BLaER1 treated with 17β-estradiol and CSF1 and Interleukin-3, amounts not matched to agents 10 nM and 100 nM (cell line): ENCODE measurements around the gene THOC6.

ENCODE experiments used
- H3K27ac ChIP-seq, 11 experiments: shearing (Covaris generic); formaldehyde crosslinking; 2 replicates each; pipeline ENCODE4 v1.8.1; 2022
- H3K27me3 ChIP-seq, 11 experiments: shearing (Covaris generic); formaldehyde crosslinking; 2 replicates each; pipeline ENCODE4 v1.8.1; 2022
- H3K36me3 ChIP-seq, 11 experiments: shearing (Covaris generic); formaldehyde crosslinking; 2 replicates each; pipeline ENCODE4 v1.8.1; 2022
- H3K4me1 ChIP-seq, 10 experiments: shearing (Covaris generic); formaldehyde crosslinking; 2 replicates each; pipeline ENCODE4 v1.8.1; 2022
- H3K4me2 ChIP-seq, 11 experiments: shearing (Covaris generic); formaldehyde crosslinking; 2 replicates each; pipeline ENCODE4 v1.8.1; 2022
- H3K4me3 ChIP-seq, 10 experiments: shearing (Covaris generic); formaldehyde crosslinking; 2 replicates each; pipeline ENCODE4 v1.8.1; 2022
- H3K9ac ChIP-seq, 11 experiments: shearing (Covaris generic); formaldehyde crosslinking; 2 replicates each; pipeline ENCODE4 v1.8.1; 2022
- H3K9me3 ChIP-seq, 11 experiments: shearing (Covaris generic); formaldehyde crosslinking; replicated peaks in 1 of 11; 2 replicates each; pipeline ENCODE4 v1.8.1; 2022
- H4K20me1 ChIP-seq, 11 experiments: shearing (Covaris generic); formaldehyde crosslinking; 2 replicates each; pipeline ENCODE4 v1.8.1; 2022
- Cebpa-rat ChIP-seq, 11 experiments: shearing (Covaris generic); IDR thresholded peaks; 2 replicates each; pipeline ENCODE4 v1.8.1; 2022

Gene THOC6

GRCh38 chr16:3023669-3024478 is at the start of gene THOC6, which contains the start of gene HCFC1R1:
Gene THOC6, plus strand, starts transcription at chr16:3024035. Its CDS starts 292 bp downstream, at chr16:3024327.
Gene HCFC1R1, minus strand, starts transcription at chr16:3023942. Its CDS starts 1 bp downstream, at chr16:3023941.
- Histone ChIP-seq H3K9ac (peak within 1 kb of the TSS; percentile 91 to 99 (median 94)), H3K27me3 (peaks cover 7 to 35% (median 22%) of the 10 kb centered on the region in 11 experiments), H3K4me1 (peaks cover 54 to 82% (median 74%) of the 10 kb centered on the region in 10 experiments), H3K4me2 (peak within 1 kb of the TSS; percentile 95 to 100 (median 99)), H3K36me3 (peaks cover 20 to 28% (median 23%) of the 10 kb centered on the region in 11 experiments), H3K9me3 (no peaks in the 10 kb centered on the region), H4K20me1 (peaks cover 0 to 79% (median 75%) of the 10 kb centered on the region in 11 experiments; a peak in 21 of 22 replicates), H3K27ac (peak within 1 kb of the TSS; percentile 91 to 99 (median 97)), H3K4me3 (peak within 1 kb of the TSS; percentile 66 to 82 (median 74))
- TF ChIP-seq Cebpa-rat (IDR thresholded peaks at IDR 0.05): no peak

- no peak for TF ChIP-seq Cebpa-rat (IDR thresholded peaks at IDR 0.05)
- Histone ChIP-seq H3K9ac (peak overlapping the region in 9 of 11 experiments; percentile 2 to 92 (median 86); a peak in 15 of 22 replicates), H3K9me3 (no peaks in the 10 kb centered on the region), H3K27ac (peak overlapping the region in 7 of 11 experiments; percentile 3 to 66 (median 55); a peak in 11 of 22 replicates), H3K4me1 (peaks cover 59 to 95% (median 94%) of the 10 kb centered on the region in 10 experiments), H3K4me2 (peak overlapping the region; percentile 92 to 99 (median 96)), H4K20me1 (peaks cover 39 to 90% (median 84%) of the 10 kb centered on the region in 11 experiments), H3K27me3 (no peaks in the 10 kb centered on the region), H3K4me3 (peak overlapping the region in 7 of 10 experiments; percentile 17 to 98 (median 93); a peak in 12 of 20 replicates), H3K36me3 (peaks cover 0 to 79% (median 40%) of the 10 kb centered on the region in 11 experiments; a peak in 12 of 22 replicates)
Measured at GRCh38 chr16:2974319-2975056, 49.3 kb upstream of the THOC6 start.

GRCh38 chr16:2975161-2975795 is 48.6 kb upstream of the THOC6 start:
- Histone ChIP-seq H3K27ac (peak overlapping the region in 2 of 11 experiments; percentile 58 to 65; a peak in 2 of 22 replicates), H3K4me1 (peaks cover 62 to 96% (median 96%) of the 10 kb centered on the region in 10 experiments), H3K4me3 (peak overlapping the region in 3 of 10 experiments; percentile 10 to 77 (median 14); a peak in 2 of 20 replicates), H3K9ac (peak overlapping the region in 8 of 11 experiments; percentile 33 to 92 (median 87); a peak in 11 of 22 replicates), H3K4me2 (peak overlapping the region; percentile 92 to 99 (median 96); a peak in 21 of 22 replicates), H3K36me3 (peaks cover 0 to 79% (median 40%) of the 10 kb centered on the region in 11 experiments; a peak in 12 of 22 replicates), H4K20me1 (peaks cover 38 to 85% (median 80%) of the 10 kb centered on the region in 11 experiments), H3K27me3 (no peaks in the 10 kb centered on the region), H3K9me3 (no peaks in the 10 kb centered on the region)
- TF ChIP-seq Cebpa-rat (IDR thresholded peaks at IDR 0.05): no peak

GRCh38 chr16:2976201-2976600 is 47.6 kb upstream of the THOC6 start:
- Histone ChIP-seq H3K4me2 (peak overlapping the region in 9 of 11 experiments; percentile 92 to 99 (median 96); a peak in 18 of 22 replicates), H3K36me3 (peaks cover 0 to 73% (median 40%) of the 10 kb centered on the region in 11 experiments; a peak in 12 of 22 replicates), H3K27me3 (no peaks in the 10 kb centered on the region), H3K9ac (peak overlapping the region in 5 of 11 experiments; percentile 0 to 92 (median 88); a peak in 8 of 22 replicates), H3K9me3 (no peaks in the 10 kb centered on the region), H3K4me1 (peaks cover 58 to 94% (median 92%) of the 10 kb centered on the region in 10 experiments), H3K27ac (0 out of 22 replicates have a peak overlapping the region, but pooled peaks of 1 of the 11 experiments have one; percentile 12), H3K4me3 (0 out of 20 replicates have a peak overlapping the region, but pooled peaks of 1 of the 10 experiments have one; percentile 3), H4K20me1 (peaks cover 29 to 76% (median 71%) of the 10 kb centered on the region in 11 experiments)
- TF ChIP-seq Cebpa-rat (IDR thresholded peaks at IDR 0.05): no peak

GRCh38 chr16:2976673-2977072 is 47.2 kb upstream of the THOC6 start:
- Histone ChIP-seq H3K27me3 (no peaks in the 10 kb centered on the region), H3K27ac (0 out of 22 replicates have a peak overlapping the region, but pooled peaks of 1 of the 11 experiments have one; percentile 12), H3K4me1 (peaks cover 57 to 94% (median 92%) of the 10 kb centered on the region in 10 experiments), H3K9ac (peak overlapping the region in 5 of 11 experiments; percentile 44 to 92 (median 88); a peak in 5 of 22 replicates), H3K36me3 (peaks cover 0 to 69% (median 40%) of the 10 kb centered on the region in 11 experiments; a peak in 12 of 22 replicates), H3K4me3 (no peak overlapping the region), H4K20me1 (peaks cover 24 to 71% (median 66%) of the 10 kb centered on the region in 11 experiments), H3K4me2 (peak overlapping the region in 9 of 11 experiments; percentile 92 to 99 (median 96); a peak in 17 of 22 replicates), H3K9me3 (no peaks in the 10 kb centered on the region)
- TF ChIP-seq Cebpa-rat (IDR thresholded peaks at IDR 0.05): no peak

GRCh38 chr16:2977440-2977839 is 46.4 kb upstream of the THOC6 start:
- Histone ChIP-seq H4K20me1 (peaks cover 16 to 64% (median 58%) of the 10 kb centered on the region in 11 experiments; a peak in 21 of 22 replicates), H3K36me3 (peaks cover 0 to 61% (median 40%) of the 10 kb centered on the region in 11 experiments; a peak in 12 of 22 replicates), H3K27ac (0 out of 22 replicates have a peak overlapping the region, but pooled peaks of 1 of the 11 experiments have one; percentile 15), H3K9ac (peak overlapping the region in 7 of 11 experiments; percentile 8 to 88 (median 31); a peak in 7 of 22 replicates), H3K4me2 (peak overlapping the region in 9 of 11 experiments; percentile 13 to 99 (median 96); a peak in 16 of 22 replicates), H3K4me3 (no peak overlapping the region), H3K4me1 (peaks cover 50 to 94% (median 92%) of the 10 kb centered on the region in 10 experiments), H3K27me3 (no peaks in the 10 kb centered on the region), H3K9me3 (no peaks in the 10 kb centered on the region)
- no peak for TF ChIP-seq Cebpa-rat (IDR thresholded peaks at IDR 0.05)

- Histone ChIP-seq H3K27ac (peak overlapping the region in 10 of 11 experiments; percentile 87 to 96 (median 94); a peak in 20 of 22 replicates), H3K4me2 (peak overlapping the region; percentile 89 to 99 (median 95)), H4K20me1 (peaks cover 0 to 40% (median 35%) of the 10 kb centered on the region in 11 experiments; a peak in 17 of 22 replicates), H3K4me1 (peaks cover 41 to 91% (median 88%) of the 10 kb centered on the region in 10 experiments), H3K9ac (peak overlapping the region; percentile 86 to 95 (median 92)), H3K9me3 (no peaks in the 10 kb centered on the region), H3K27me3 (0 out of 22 replicates have a peak, but pooled peaks cover 0 to 3% (median 0%) of the 10 kb centered on the region in 11 experiments), H3K4me3 (peak overlapping the region; percentile 61 to 94 (median 86)), H3K36me3 (peaks cover 0 to 41% (median 34%) of the 10 kb centered on the region in 11 experiments; a peak in 12 of 22 replicates)
- TF ChIP-seq Cebpa-rat (IDR thresholded peaks at IDR 0.05): no peak
Measured at GRCh38 chr16:2979669-2980226, 44.1 kb upstream of the THOC6 start.
